Measurements from ENCODE around the gene PRKRA. TPM values are rescaled to one million over a fixed set of nuclear protein-coding genes. Genes with fewer than 3 reads are reported as not detected.

Gene PRKRA
- total and polyA plus RNA-seq, 2 of the 13 experiments (the other 11 are each of a cell fraction or from before 2014, with no cell fraction given), result 53.1 to 74.7 TPM

DNA sequence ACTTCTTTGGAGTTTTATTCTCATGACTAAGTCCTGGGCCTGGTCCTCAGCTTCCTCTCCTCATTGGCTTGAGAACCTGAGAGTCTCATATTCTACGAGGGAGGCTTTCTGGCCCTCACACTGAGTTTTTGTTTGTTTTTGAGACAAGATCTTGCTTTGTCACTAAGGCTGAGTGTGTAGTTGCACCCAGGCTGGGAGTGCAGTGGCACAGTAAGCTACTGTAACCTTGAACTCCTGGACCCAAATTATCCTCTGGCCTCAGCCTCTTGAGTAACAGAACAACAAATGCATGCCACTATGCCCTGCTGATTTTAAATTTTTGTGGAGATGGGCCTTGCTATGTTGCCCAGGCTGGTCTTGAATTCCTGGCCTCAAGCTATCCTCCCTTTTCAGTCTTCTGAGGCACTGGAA, 22.6 kb downstream of the PRKRA start (continued):
- TF ChIP-seq ARID5B (CRISPR knock-in tag; IDR thresholded peaks at IDR 0.05) (peak; percentile 96), NFE2 (CRISPR knock-in tag; IDR thresholded peaks at IDR 0.05) (peak; percentile 51; the same call in 1 of the 2 replicates), RFXAP (CRISPR knock-in tag; IDR thresholded peaks at IDR 0.05; ENCODE audit: borderline replicate concordance) (peak; percentile 41; the same call in 1 of the 2 replicates), ZNF564 (CRISPR knock-in tag; IDR thresholded peaks at IDR 0.05) (0 out of 2 replicates have a peak, but pooled peaks have one; percentile 68), NR2F2 (IDR thresholded peaks at IDR 0.05; ENCODE audit: borderline replicate concordance, low read depth) (0 out of 2 replicates have a peak, but pooled peaks have one; percentile 34), ZNF335 (CRISPR knock-in tag; IDR thresholded peaks at IDR 0.05) (0 out of 2 replicates have a peak, but pooled peaks have one; percentile 27), FOXM1 (CRISPR knock-in tag; IDR thresholded peaks at IDR 0.05) (no peak), FOXP1 (IDR thresholded peaks at IDR 0.05) (peak; percentile 75), FOXP1 (CRISPR knock-in tag; IDR thresholded peaks at IDR 0.05) (peak; percentile 85), SOX6 (IDR thresholded peaks at IDR 0.05) (no peak), SOX6 (CRISPR knock-in tag; IDR thresholded peaks at IDR 0.05) (peak; percentile 85), SOX5 (CRISPR knock-in tag; IDR thresholded peaks at IDR 0.05; ENCODE audit: borderline replicate concordance) (peak; percentile 71; the same call in 1 of the 2 replicates), JARID2 (CRISPR knock-in tag; IDR thresholded peaks at IDR 0.05; ENCODE audit: insufficient replicate concordance) (peak; percentile 26), MAZ (IDR thresholded peaks at IDR 0.05; ENCODE audit: borderline replicate concordance, low read depth, low read length) (no peak), MAZ (CRISPR knock-in tag; IDR thresholded peaks at IDR 0.05; ENCODE audit: low read depth) (no peak), KDM4B (CRISPR knock-in tag; IDR thresholded peaks at IDR 0.05) (peak; percentile 75; the same call in 1 of the 2 replicates), GATAD1 (CRISPR knock-in tag; IDR thresholded peaks at IDR 0.05) (peak; percentile 67), ZNF121 (CRISPR knock-in tag; IDR thresholded peaks at IDR 0.05) (peak; percentile 100), MED1 (CRISPR knock-in tag; IDR thresholded peaks at IDR 0.05) (peak; percentile 74), FOXJ3 (CRISPR knock-in tag; IDR thresholded peaks at IDR 0.05; ENCODE audit: borderline replicate concordance) (peak; percentile 88; the same call in 1 of the 2 replicates), ZNF549 (CRISPR knock-in tag; IDR thresholded peaks at IDR 0.05) (no peak), IRF2 (CRISPR knock-in tag; IDR thresholded peaks at IDR 0.05) (peak; percentile 48; the same call in 1 of the 2 replicates), MIER3 (CRISPR knock-in tag; IDR thresholded peaks at IDR 0.05; ENCODE audit: borderline replicate concordance) (peak; percentile 91)
- TF ChIP-seq, protein P1, sequence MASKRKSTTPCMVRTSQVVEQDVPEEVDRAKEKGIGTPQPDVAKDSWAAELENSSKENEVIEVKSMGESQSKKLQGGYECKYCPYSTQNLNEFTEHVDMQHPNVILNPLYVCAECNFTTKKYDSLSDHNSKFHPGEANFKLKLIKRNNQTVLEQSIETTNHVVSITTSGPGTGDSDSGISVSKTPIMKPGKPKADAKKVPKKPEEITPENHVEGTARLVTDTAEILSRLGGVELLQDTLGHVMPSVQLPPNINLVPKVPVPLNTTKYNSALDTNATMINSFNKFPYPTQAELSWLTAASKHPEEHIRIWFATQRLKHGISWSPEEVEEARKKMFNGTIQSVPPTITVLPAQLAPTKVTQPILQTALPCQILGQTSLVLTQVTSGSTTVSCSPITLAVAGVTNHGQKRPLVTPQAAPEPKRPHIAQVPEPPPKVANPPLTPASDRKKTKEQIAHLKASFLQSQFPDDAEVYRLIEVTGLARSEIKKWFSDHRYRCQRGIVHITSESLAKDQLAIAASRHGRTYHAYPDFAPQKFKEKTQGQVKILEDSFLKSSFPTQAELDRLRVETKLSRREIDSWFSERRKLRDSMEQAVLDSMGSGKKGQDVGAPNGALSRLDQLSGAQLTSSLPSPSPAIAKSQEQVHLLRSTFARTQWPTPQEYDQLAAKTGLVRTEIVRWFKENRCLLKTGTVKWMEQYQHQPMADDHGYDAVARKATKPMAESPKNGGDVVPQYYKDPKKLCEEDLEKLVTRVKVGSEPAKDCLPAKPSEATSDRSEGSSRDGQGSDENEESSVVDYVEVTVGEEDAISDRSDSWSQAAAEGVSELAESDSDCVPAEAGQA (IDR thresholded peaks at IDR 0.05; ENCODE audit: low read depth), result no peak
- TF ChIP-seq, protein P1 (CRISPR knock-in tag; IDR thresholded peaks at IDR 0.05; ENCODE audit: borderline replicate concordance), result no peak
